ENCODE data around the gene OR5D13. TPM values are rescaled to one million over a fixed set of nuclear protein-coding genes. Genes with fewer than 3 reads are reported as not detected.

OR5D13 gene
- total RNA-seq, 1 donor from 2014 or later: not detected

DNA sequence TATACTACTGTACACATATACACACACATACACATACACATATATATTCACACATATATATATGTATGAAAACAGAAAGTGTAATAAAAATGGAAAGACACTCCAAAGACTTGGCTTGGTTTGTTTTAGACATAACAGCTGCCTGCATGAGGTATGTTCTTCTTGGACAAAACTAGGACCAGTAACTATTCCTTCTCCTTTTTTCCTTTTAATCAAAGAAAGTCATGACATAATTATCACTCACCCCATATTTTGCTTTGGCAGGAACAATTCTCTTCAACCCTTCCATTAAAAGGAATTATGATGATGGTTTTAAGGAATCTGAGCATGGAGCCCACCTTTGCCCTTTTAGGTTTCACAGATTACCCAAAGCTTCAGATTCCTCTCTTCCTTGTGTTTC is 22.0 kb downstream of the OR5D13 start, which contains the start of gene OR5D14:
Gene OR5D14, plus strand, starts transcription at position 301 of the 400 bp plus-strand sequence. Its CDS starts 0 bp downstream, at position 301.
- Mint-ChIP-seq H3K4me3 (no peak within 1 kb of the TSS), H3K27ac (no peak within 1 kb of the TSS), H3K27me3 (ENCODE audit: low read depth) (no peaks in the 10 kb centered on the region), H3K36me3 (no peaks in the 10 kb centered on the region), H3K9me3 (peaks cover 55% of the 10 kb centered on the region), H3K4me1 (no peaks in the 10 kb centered on the region)
- TF ChIP-seq, protein P1, sequence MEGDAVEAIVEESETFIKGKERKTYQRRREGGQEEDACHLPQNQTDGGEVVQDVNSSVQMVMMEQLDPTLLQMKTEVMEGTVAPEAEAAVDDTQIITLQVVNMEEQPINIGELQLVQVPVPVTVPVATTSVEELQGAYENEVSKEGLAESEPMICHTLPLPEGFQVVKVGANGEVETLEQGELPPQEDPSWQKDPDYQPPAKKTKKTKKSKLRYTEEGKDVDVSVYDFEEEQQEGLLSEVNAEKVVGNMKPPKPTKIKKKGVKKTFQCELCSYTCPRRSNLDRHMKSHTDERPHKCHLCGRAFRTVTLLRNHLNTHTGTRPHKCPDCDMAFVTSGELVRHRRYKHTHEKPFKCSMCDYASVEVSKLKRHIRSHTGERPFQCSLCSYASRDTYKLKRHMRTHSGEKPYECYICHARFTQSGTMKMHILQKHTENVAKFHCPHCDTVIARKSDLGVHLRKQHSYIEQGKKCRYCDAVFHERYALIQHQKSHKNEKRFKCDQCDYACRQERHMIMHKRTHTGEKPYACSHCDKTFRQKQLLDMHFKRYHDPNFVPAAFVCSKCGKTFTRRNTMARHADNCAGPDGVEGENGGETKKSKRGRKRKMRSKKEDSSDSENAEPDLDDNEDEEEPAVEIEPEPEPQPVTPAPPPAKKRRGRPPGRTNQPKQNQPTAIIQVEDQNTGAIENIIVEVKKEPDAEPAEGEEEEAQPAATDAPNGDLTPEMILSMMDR (IDR thresholded peaks at IDR 0.05; ENCODE audit: unreplicated experiment): no peak
- DNase-seq (ENCODE audit: low spot score in 2 of 2, unreplicated experiment in 2 of 2): no peak

DNA sequence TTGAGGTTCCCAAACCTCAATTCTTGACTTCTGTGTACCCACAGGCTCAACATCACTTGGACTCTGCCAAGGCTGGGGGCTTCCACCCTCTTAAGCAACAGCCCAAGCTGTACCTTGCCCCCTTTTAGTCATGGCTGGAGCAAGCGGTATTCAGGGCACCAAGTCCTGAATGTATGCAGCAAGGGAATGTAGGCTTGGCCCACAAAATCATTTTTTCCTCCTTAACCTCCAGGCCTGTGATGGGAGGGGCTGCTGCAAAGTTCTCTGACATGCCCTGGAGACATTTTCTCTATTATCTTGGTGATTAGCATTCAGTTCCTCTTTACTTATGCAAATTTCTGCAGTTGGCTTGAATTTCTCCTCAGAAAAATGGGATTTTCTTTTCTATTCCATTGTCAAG is 33.0 kb downstream of the OR5D13 start:
- Mint-ChIP-seq H3K4me3 (no peak overlapping the region), H3K27me3 (ENCODE audit: low read depth) (no peaks in the 10 kb centered on the region), H3K27ac (no peak overlapping the region), H3K9me3 (peaks cover 67% of the 10 kb centered on the region), H3K36me3 (no peaks in the 10 kb centered on the region), H3K4me1 (no peaks in the 10 kb centered on the region)
- TF ChIP-seq, protein P1 (IDR thresholded peaks at IDR 0.05; ENCODE audit: unreplicated experiment): no peak
- no peak for DNase-seq (ENCODE audit: low spot score in 2 of 2, unreplicated experiment in 2 of 2)

DNA sequence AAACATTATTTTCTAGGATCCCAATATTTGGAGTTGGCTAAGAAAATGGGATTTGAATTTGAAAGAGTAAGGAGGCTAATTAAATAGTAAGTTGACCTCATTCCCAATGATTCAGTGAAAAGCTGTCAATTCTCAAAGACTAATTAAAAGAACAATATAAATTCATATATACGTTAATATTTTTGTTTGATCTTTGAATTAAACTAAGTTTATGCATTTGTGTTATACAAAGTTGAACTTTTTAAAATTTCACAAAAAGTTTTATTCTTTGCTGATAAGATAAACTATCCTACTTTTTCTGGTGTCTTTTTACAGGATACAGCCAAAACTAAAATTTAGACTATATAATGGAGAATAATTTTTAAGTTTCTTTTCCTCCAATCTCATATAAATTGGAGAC is 37.8 kb downstream of the OR5D13 start, which contains the start of gene OR5L1:
Gene OR5L1, plus strand, starts transcription at position 301 of the 400 bp plus-strand sequence. CDS start 100 bp downstream, outside the sequence.
- Mint-ChIP-seq H3K9me3 (peaks cover 65% of the 10 kb centered on the region), H3K4me1 (no peaks in the 10 kb centered on the region), H3K27ac (no peak within 1 kb of the TSS), H3K36me3 (no peaks in the 10 kb centered on the region), H3K27me3 (ENCODE audit: low read depth) (no peaks in the 10 kb centered on the region), H3K4me3 (no peak within 1 kb of the TSS)
- TF ChIP-seq, protein P1 (IDR thresholded peaks at IDR 0.05; ENCODE audit: unreplicated experiment): no peak
- DNase-seq (ENCODE audit: low spot score in 2 of 2, unreplicated experiment in 2 of 2): no peak

DNA sequence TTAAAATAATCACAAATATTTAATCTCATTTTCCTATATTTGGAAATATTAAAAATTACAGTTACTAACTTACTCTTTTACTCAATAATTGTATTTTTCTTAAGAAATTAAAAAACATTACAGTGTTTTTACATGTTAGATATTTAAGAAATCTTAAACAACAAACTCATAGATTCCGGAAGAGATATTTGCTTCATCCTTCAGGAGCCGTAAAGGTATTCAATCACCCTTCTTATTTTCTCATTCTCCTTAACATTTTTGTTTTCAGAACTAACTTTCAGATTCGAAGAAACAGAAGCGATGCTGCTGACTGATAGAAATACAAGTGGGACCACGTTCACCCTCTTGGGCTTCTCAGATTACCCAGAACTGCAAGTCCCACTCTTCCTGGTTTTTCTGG is 46.1 kb downstream of the OR5D13 start, which contains the start of gene OR5D18:
Gene OR5D18, plus strand, starts transcription at position 301 of the 400 bp plus-strand sequence. Its CDS starts 0 bp downstream, at position 301.
- Mint-ChIP-seq H3K36me3 (no peaks in the 10 kb centered on the region), H3K27me3 (ENCODE audit: low read depth) (no peaks in the 10 kb centered on the region), H3K27ac (no peak within 1 kb of the TSS), H3K4me1 (no peaks in the 10 kb centered on the region), H3K4me3 (no peak within 1 kb of the TSS), H3K9me3 (peaks cover 62% of the 10 kb centered on the region)
- no peak for DNase-seq (ENCODE audit: low spot score in 2 of 2, unreplicated experiment in 2 of 2)
- TF ChIP-seq, protein P1 (IDR thresholded peaks at IDR 0.05; ENCODE audit: unreplicated experiment): no peak

Other genes with a start within 250 kb of the OR5D13 start
- not detected in 3 replicates for gene OR4C15, start 219.0 kb upstream of the OR5D13 start, total RNA-seq
- not detected in 3 replicates for gene OR4C16, start 201.3 kb upstream of the OR5D13 start, total RNA-seq
- not detected in 3 replicates for gene OR4C11, start 165.8 kb upstream of the OR5D13 start, total RNA-seq
- gene OR4P4, start 138.3 kb upstream of the OR5D13 start, total RNA-seq: not detected in 3 replicates
- gene OR4S2, start 125.1 kb upstream of the OR5D13 start, total RNA-seq: not detected in 3 replicates
- not detected in 3 replicates for gene OR4C6, start 111.2 kb upstream of the OR5D13 start, total RNA-seq
- not detected in 3 replicates for gene OR5D14, start 22.1 kb downstream of the OR5D13 start, total RNA-seq
- gene OR5L1, start 37.9 kb downstream of the OR5D13 start, total RNA-seq: not detected in 3 replicates
- not detected in 3 replicates for gene OR5D18, start 46.2 kb downstream of the OR5D13 start, total RNA-seq
- not detected in 3 replicates for gene OR5L2, start 53.8 kb downstream of the OR5D13 start, total RNA-seq
- not detected in 3 replicates for gene OR5D16, start 65.3 kb downstream of the OR5D13 start, total RNA-seq
- gene TRIM51, start 109.9 kb downstream of the OR5D13 start, total RNA-seq: not detected in 3 replicates
- gene OR5W2, start 141.1 kb downstream of the OR5D13 start, total RNA-seq: not detected in 3 replicates
- not detected in 3 replicates for gene OR5I1, start 163.0 kb downstream of the OR5D13 start, total RNA-seq
- gene OR10AG1, start 196.5 kb downstream of the OR5D13 start, total RNA-seq: not detected in 3 replicates
- gene OR5F1, start 221.2 kb downstream of the OR5D13 start, total RNA-seq: not detected in 3 replicates

Data from mesothelial cell of epicardium (in vitro differentiated cells).